IMR-90 (cell line): Measurements from ENCODE around the gene PLB1. TPM values are rescaled to one million over a fixed set of nuclear protein-coding genes. Genes with fewer than 3 reads are reported as not detected.

Source experiments
- ATAC-seq: fragments of 200-7000 bp; cut with Tn5 transposase; 2 replicates; pipeline ENCODE4 v1.9.1; 2020; ENCODE audit warnings: low read depth, mild to moderate bottlenecking, moderate library complexity
- BruUV-seq: library from RNA; stranded (reverse); fragments of 400-500 nt; replicated peaks from 2 replicates; lab custom pipeline; 2021; lab: Mats Ljungman, UMichigan
- CTCF ChIA-PET: fragments of 300-600 bp; formaldehyde crosslinking; extraction: SDS; loops from one replicate; lab custom pipeline; 2021; ENCODE audit warnings: antibody characterized with exemption; lab: Yijun Ruan, JAX
- POLR2A ChIA-PET: fragments of 300-600 bp; sonication (Branson Sonifier 250); formaldehyde crosslinking; loops from one replicate; lab custom pipeline; 2022; ENCODE audit warnings: antibody characterized with exemption; ENCODE audit not compliant: unreplicated experiment; lab: Charles Lee
- DNase-seq: peaks from one replicate; pipeline ENCODE4 v3.0.0; 2013
- H2AFZ ChIP-seq: replicated peaks from 2 replicates; pipeline ENCODE3; 2013; ENCODE audit warnings: low read length, mild to moderate bottlenecking; ENCODE audit not compliant: poor library complexity
- H2AK5ac ChIP-seq: 2 replicates; pipeline ENCODE4 v1.6.1; 2013; ENCODE audit warnings: low read depth, low read length, inconsistent platforms
- H2AK9ac ChIP-seq: replicated peaks from 2 replicates; pipeline ENCODE3; 2013; ENCODE audit warnings: mild to moderate bottlenecking, low read depth, low read length, moderate library complexity; ENCODE audit not compliant: poor library complexity
- H2BK120ac ChIP-seq: 2 replicates; pipeline ENCODE4 v1.6.1; 2013; ENCODE audit warnings: low read depth, low read length, inconsistent platforms
- H2BK15ac ChIP-seq: 3 replicates; pipeline ENCODE4 v1.6.1; 2013; ENCODE audit warnings: low read depth, low read length, inconsistent platforms
- H2BK20ac ChIP-seq: 2 replicates; pipeline ENCODE4 v1.6.1; 2013; ENCODE audit warnings: low read depth, mild to moderate bottlenecking, inconsistent platforms, low read length, moderate library complexity
- H2BK5ac ChIP-seq: 2 replicates; pipeline ENCODE4 v1.6.1; 2013; ENCODE audit warnings: mild to moderate bottlenecking, low read depth, low read length, inconsistent platforms; ENCODE audit not compliant: poor library complexity, severe bottlenecking
- H3K14ac ChIP-seq: replicated peaks from 2 replicates; pipeline ENCODE4 v1.6.1; 2013; ENCODE audit warnings: low read depth, low read length, inconsistent platforms
- H3K18ac ChIP-seq: 2 replicates; pipeline ENCODE4 v1.6.1; 2013; ENCODE audit warnings: low read depth, low read length, control low read depth
- H3K23ac ChIP-seq: 2 replicates; pipeline ENCODE4 v1.6.1; 2013; ENCODE audit warnings: low read depth, low read length, inconsistent platforms
- H3K27ac ChIP-seq: 2 replicates; pipeline ENCODE4 v1.5.1; 2013; ENCODE audit warnings: mild to moderate bottlenecking, control low read depth, low read length; ENCODE audit not compliant: insufficient read depth
- H3K27me3 ChIP-seq: 2 replicates; pipeline ENCODE4 v1.6.1; 2013; ENCODE audit warnings: low read length; ENCODE audit not compliant: control insufficient read depth, insufficient read depth
- H3K36me3 ChIP-seq: 2 replicates; pipeline ENCODE4 v1.6.1; 2013; ENCODE audit warnings: low read length, mixed read lengths; ENCODE audit not compliant: control insufficient read depth, insufficient read depth
- H3K4ac ChIP-seq: 2 replicates; pipeline ENCODE4 v1.6.1; 2013; ENCODE audit warnings: low read depth, low read length, inconsistent platforms
- H3K4me1 ChIP-seq: 2 replicates; pipeline ENCODE4 v1.6.1; 2013; ENCODE audit warnings: low read length, mixed read lengths; ENCODE audit not compliant: control insufficient read depth, insufficient read depth
- H3K4me2 ChIP-seq: 2 replicates; pipeline ENCODE4 v1.6.1; 2013; ENCODE audit warnings: low read depth, mild to moderate bottlenecking, control low read depth, low read length, moderate library complexity
- H3K4me3 ChIP-seq: 2 replicates; pipeline ENCODE4 v1.5.1; 2013; ENCODE audit warnings: low read depth, mild to moderate bottlenecking, control low read depth, low read length, moderate library complexity; ENCODE audit not compliant: insufficient read depth
- H3K56ac ChIP-seq: 2 replicates; pipeline ENCODE4 v1.6.1; 2013; ENCODE audit warnings: low read length, inconsistent platforms; ENCODE audit not compliant: insufficient read depth; ENCODE audit errors: extremely low read depth
- H3K79me1 ChIP-seq, 2 experiments: 2 replicates each; pipeline ENCODE4 v1.6.1; 2013; ENCODE audit warnings: low read length in 2 of 2, inconsistent platforms in 1 of 2, low read depth in 1 of 2
- H3K9ac ChIP-seq: 2 replicates; pipeline ENCODE4 v1.6.1; 2013; ENCODE audit warnings: low read depth, low read length, control low read depth
- H3K9me1 ChIP-seq: 2 replicates; pipeline ENCODE4 v1.6.1; 2013; ENCODE audit warnings: low read length, inconsistent platforms; ENCODE audit not compliant: insufficient read depth
- H3K9me3 ChIP-seq: 2 replicates; pipeline ENCODE4 v1.6.1; 2013; ENCODE audit warnings: low read length; ENCODE audit not compliant: control insufficient read depth, insufficient read depth
- H4K20me1 ChIP-seq: 2 replicates; pipeline ENCODE4 v1.6.1; 2013; ENCODE audit warnings: low read length, inconsistent platforms; ENCODE audit not compliant: insufficient read depth
- H4K5ac ChIP-seq: 2 replicates; pipeline ENCODE4 v1.6.1; 2013; ENCODE audit warnings: mild to moderate bottlenecking, low read depth, low read length, control low read depth
- H4K8ac ChIP-seq, 2 experiments: 2 replicates each; pipeline ENCODE4 v1.6.1; 2013; ENCODE audit warnings: low read depth in 2 of 2, low read length in 2 of 2, control low read depth in 1 of 2, inconsistent platforms in 1 of 2
- H4K91ac ChIP-seq: 2 replicates; pipeline ENCODE4 v1.6.1; 2013; ENCODE audit warnings: low read depth, low read length, inconsistent platforms; ENCODE audit not compliant: insufficient read depth
- BHLHE40 ChIP-seq: fragments of 150-350 bp; IDR thresholded peaks from 2 replicates; pipeline ENCODE4 v1.6.1; 2016; ENCODE audit warnings: mild to moderate bottlenecking, low read depth, low read length
- CEBPB ChIP-seq: IDR thresholded peaks from 2 replicates; pipeline ENCODE4 v1.6.1; 2012; ENCODE audit warnings: low read depth, low read length, improper control_type of control experiment
- CHD1 ChIP-seq: IDR thresholded peaks from 2 replicates; pipeline ENCODE4 v1.6.1; 2012; ENCODE audit warnings: low read depth, low read length, improper control_type of control experiment
- ELK1 ChIP-seq: fragments of 150-350 bp; IDR thresholded peaks from 2 replicates; pipeline ENCODE4 v1.6.1; 2016; ENCODE audit warnings: low read depth, mild to moderate bottlenecking, low read length, moderate library complexity, borderline replicate concordance
- FOS ChIP-seq: fragments of 150-350 bp; IDR thresholded peaks from 2 replicates; pipeline ENCODE4 v1.6.1; 2016; ENCODE audit warnings: low read depth, low read length
- MAFK ChIP-seq: IDR thresholded peaks from 2 replicates; pipeline ENCODE4 v1.6.1; 2012; ENCODE audit warnings: low read depth, low read length, improper control_type of control experiment
- NFE2L2 ChIP-seq: fragments of 150-350 bp; IDR thresholded peaks from 2 replicates; pipeline ENCODE4 v1.6.1; 2016; ENCODE audit warnings: low read depth, mild to moderate bottlenecking, low read length
- POLR2A ChIP-seq: IDR thresholded peaks from 2 replicates; pipeline ENCODE4 v1.6.1; 2012; ENCODE audit warnings: mild to moderate bottlenecking, low read depth, low read length
- RFX5 ChIP-seq: IDR thresholded peaks from 2 replicates; pipeline ENCODE4 v1.8.0; 2012; ENCODE audit warnings: low read depth, mild to moderate bottlenecking, low read length, moderate library complexity
- SMC3 ChIP-seq: fragments of 150-350 bp; IDR thresholded peaks from 2 replicates; pipeline ENCODE4 v1.6.1; 2016; ENCODE audit warnings: low read depth, mild to moderate bottlenecking, antibody characterized with exemption, low read length, moderate library complexity
- WGBS, 2 experiments: methylation state at CpG; one replicate each; pipeline versions ENCODE4 v1.1.5 to v1.1.7; 2013; ENCODE audit warnings: missing lambda C conversion rate in 2 of 2; ENCODE audit not compliant: insufficient read length in 1 of 2; ENCODE audit errors: extremely low coverage in 2 of 2; 5-methylcytosine and 5-hydroxymethylcytosine counted together
- dilution Hi-C: fragments of 300-500 bp; cut with HindIII; formaldehyde crosslinking; loops from one replicate; pipeline ENCODE4 v1.14.3; 2018; ENCODE audit warnings: low sequenced_read_pairs; ENCODE audit not compliant: unreplicated experiment
- in situ Hi-C: fragments of 300-500 bp; cut with MboI; formaldehyde crosslinking; loops from 3 replicates; pipeline ENCODE4 v1.14.3; 2019; ENCODE audit warnings: low sequenced_read_pairs, inconsistent platforms, mixed read lengths
- intact Hi-C: fragments of 100-400 bp; cut with micrococcal nuclease; formaldehyde crosslinking; loops from 2 replicates; pipeline ENCODE4 v1.10.0; 2022
- microRNA-seq, 2 experiments: library from miRNA; stranded (forward) in 1 of 2; unstranded in 1 of 2; fragments of 10-50 nt in 1 of 2; fragments of <30 nt in 1 of 2; gene quantifications in 1 of 2; microRNA quantifications in 1 of 2; one replicate each; pipeline versions ENCODE3 to v1.1.0; 2013 to 2020; ENCODE audit not compliant: insufficient read depth in 1 of 2, insufficient read length in 1 of 2, unreplicated experiment in 1 of 2
- polyA plus RNA-seq, 3 experiments: library from polyadenylated mRNA; depleted of rRNA; stranded (reverse); fragments of >200 nt; gene quantifications; 2 replicates each; pipeline ENCODE4 v1.2.3, GENCODE V29; 2012; ENCODE audit warnings: low replicate concordance in 1 of 3
- small RNA-seq, 5 experiments: library from RNA; depleted of rRNA; stranded (forward); fragments of <200 nt; gene quantifications; one replicate each; pipeline ENCODE3, GENCODE V24; 2012
- total RNA-seq: library from RNA; depleted of rRNA; stranded (reverse); fragments of >200 nt; gene quantifications from 2 replicates; pipeline ENCODE4 v1.2.3, GENCODE V29; 2012; rRNA removed

PLB1 gene
- total and polyA plus RNA-seq, 2 of the 4 experiments (the other 2 are of a cell fraction), result 0.74 to 0.90 TPM

- ATAC-seq (no peak), DNase-seq (no peak)
- Histone ChIP-seq H2BK20ac (peak overlapping the region; percentile 98; the same call in 1 of the 2 replicates), H3K14ac (peak overlapping the region; percentile 96; the same call in 1 of the 2 replicates), H3K27ac (no peak overlapping the region), H2AK5ac (peak overlapping the region; percentile 7; the same call in 1 of the 2 replicates), H3K23ac (no peak overlapping the region), H4K5ac (no peak overlapping the region), H3K9ac (no peak overlapping the region), H3K27me3 (no peaks in the 10 kb centered on the region), H2AK9ac (no peak overlapping the region), H3K4me2 (no peak overlapping the region), H3K4ac (peak overlapping the region; percentile 57), H3K18ac (no peak overlapping the region), H3K9me1 (peaks cover 17% of the 10 kb centered on the region), H2BK5ac (no peak overlapping the region), H4K91ac (peak overlapping the region; percentile 41; the same call in 1 of the 2 replicates), H4K8ac (peak overlapping the region in 1 of 2 experiments; percentile 40; a peak in 1 of 4 replicates), H4K20me1 (no peaks in the 10 kb centered on the region), H3K4me3 (no peak overlapping the region), H3K4me1 (peaks cover 12% of the 10 kb centered on the region), H3K36me3 (no peaks in the 10 kb centered on the region), H3K56ac (no peak overlapping the region), H3K79me1 (no peaks in the 10 kb centered on the region), H3K9me3 (no peaks in the 10 kb centered on the region), H2AFZ (no peak overlapping the region), H2BK120ac (peak overlapping the region; percentile 98; the same call in 1 of the 2 replicates), H2BK15ac (0 out of 3 replicates have a peak overlapping the region, but pooled peaks have one; percentile 85)
- WGBS, 2 experiments, result 100% methylated on average over 1 of the region's 3 CpGs; no CpG with 5 or more reads in 1 of the 2 experiments
- dilution Hi-C loops, result no loop called here
- ChIA-PET POLR2A (no interaction called here), CTCF (interaction anchor here (0.7 kb wide), 1 partner anchor 22 kb away, joined by 4 read pairs; no protein-coding TSS in a partner anchor)
- no TSS peak for BruUV-seq
- no peak for TF ChIP-seq CEBPB
- TF ChIP-seq POLR2A, result no peak
- no peak for TF ChIP-seq FOS
- TF ChIP-seq MAFK, result no peak
- no peak for TF ChIP-seq BHLHE40
- TF ChIP-seq CHD1, result no peak
- TF ChIP-seq NFE2L2, result no peak
- no peak for TF ChIP-seq SMC3
- no peak for TF ChIP-seq ELK1
- no peak for TF ChIP-seq RFX5
- in situ Hi-C loops, result no loop called here
- intact Hi-C loops, result no loop called here
Observed at GRCh38 chr2:28693223-28693622, 197.4 kb downstream of the PLB1 start.

Small RNA genes lying within 50 kb of the gene (microRNA-seq; reads per million reads assigned to microRNA genes)
- gene RNA5SP89 (ENCODE audit: insufficient read depth, insufficient read length) (not detected), gene SNRPGP7 (ENCODE audit: insufficient read depth, insufficient read length) (not detected)

Small RNA genes lying within 50 kb of the gene (small RNA-seq; reads per million reads assigned to genes)
- gene RNA5SP89 (0 reads per million in 5 experiments), gene SNRPGP7 (0 reads per million in 5 experiments)

Other genes with a start within 250 kb of the PLB1 start
- 31.4 and 32.2 TPM in 2 replicates for gene FOSL2, start 103.2 kb upstream of the PLB1 start, total RNA-seq
- 46.3 and 51.1 TPM in 2 replicates for gene FOSL2, start 103.2 kb upstream of the PLB1 start, polyA plus RNA-seq (2012; rRNA removed)